GM21529 (cell line): ENCODE results near the gene METRN.

Experiments
- ATAC-seq: cut with Tn5 transposase; IDR thresholded peaks from one replicate; pipeline ENCODE4 v1.9.1; 2021; ENCODE audit not compliant: unreplicated experiment

The METRN gene

GRCh38 chr16:714558-715476 lies at the start of gene METRN:
Gene METRN (plus strand): TSS chr16:715118. CDS start chr16:715290, 172 bp downstream.
- ATAC-seq = peak; percentile 74

GRCh38 chr16:666572-666971 lies 48.3 kb upstream of the METRN start:
- no peak for ATAC-seq

- no peak for ATAC-seq
Measured at GRCh38 chr16:667113-667779, 47.7 kb upstream of the METRN start.

- ATAC-seq = peak; percentile 82
Measured at GRCh38 chr16:667780-668518, 47.0 kb upstream of the METRN start, which contains the start of gene RHOT2. Gene RHOT2 (plus strand): TSS chr16:668132. CDS start chr16:668200, 68 bp downstream.

- ATAC-seq = peak; percentile 15
Measured at GRCh38 chr16:668519-669171, 46.3 kb upstream of the METRN start.

- ATAC-seq = no peak
Measured at GRCh38 chr16:669666-670065, 45.3 kb upstream of the METRN start.

GRCh38 chr16:670485-671352 lies 44.2 kb upstream of the METRN start:
- ATAC-seq = no peak

- no peak for ATAC-seq
Measured at GRCh38 chr16:671353-672131, 43.4 kb upstream of the METRN start.

GRCh38 chr16:672371-672770 lies 42.5 kb upstream of the METRN start:
- no peak for ATAC-seq

GRCh38 chr16:672851-673250 lies 42.1 kb upstream of the METRN start:
- ATAC-seq = no peak

- ATAC-seq = no peak
Measured at GRCh38 chr16:673399-673991, 41.4 kb upstream of the METRN start.

- ATAC-seq = no peak
Measured at GRCh38 chr16:674214-674881, 40.6 kb upstream of the METRN start.

GRCh38 chr16:674968-675883 lies 39.7 kb upstream of the METRN start, which contains the start of gene RHBDL1:
Gene RHBDL1 (plus strand): TSS chr16:675671. CDS start chr16:675791, 120 bp downstream.
- no peak for ATAC-seq

- ATAC-seq = no peak
Measured at GRCh38 chr16:675884-676564, 38.9 kb upstream of the METRN start.

GRCh38 chr16:676565-676902 lies 38.4 kb upstream of the METRN start:
- no peak for ATAC-seq

GRCh38 chr16:676913-677312 lies 38.0 kb upstream of the METRN start:
- ATAC-seq = no peak
